Neural progenitor cell (in vitro differentiated cells): ENCODE results near the gene HRH2. TPM values are rescaled to one million over a fixed set of nuclear protein-coding genes. Genes with fewer than 3 reads are reported as not detected.

Experiments
- DNase-seq: peaks from one replicate; pipeline ENCODE4 v3.0.0-alpha.2; 2016; ENCODE audit warnings: low spot score
- H2AFZ ChIP-seq: fragments of 200-600 bp; sonication (generic); replicated peaks from 2 replicates; pipeline ENCODE4 v1.6.1; 2016; ENCODE audit warnings: antibody characterized with exemption
- H3F3A ChIP-seq: fragments of 200-600 bp; sonication (generic); 2 replicates; pipeline ENCODE4 v1.6.1; 2016; ENCODE audit warnings: antibody characterized with exemption, low read depth
- H3K27ac ChIP-seq: fragments of 200-600 bp; sonication (generic); 2 replicates; pipeline ENCODE4 v1.5.1; 2016; ENCODE audit warnings: mild to moderate bottlenecking
- H3K27me3 ChIP-seq: fragments of 200-600 bp; sonication (generic); 2 replicates; pipeline ENCODE4 v1.6.1; 2016; ENCODE audit warnings: mild to moderate bottlenecking, moderate library complexity
- H3K36me3 ChIP-seq: fragments of 200-600 bp; sonication (generic); 2 replicates; pipeline ENCODE4 v1.5.1; 2016
- H3K4me1 ChIP-seq: fragments of 200-600 bp; sonication (generic); 2 replicates; pipeline ENCODE4 v1.6.1; 2016; ENCODE audit warnings: mixed run types
- H3K4me2 ChIP-seq: fragments of 200-600 bp; sonication (generic); 2 replicates; pipeline ENCODE4 v1.6.1; 2016
- H3K4me3 ChIP-seq: fragments of 200-600 bp; sonication (generic); 2 replicates; pipeline ENCODE4 v1.5.1; 2016
- H3K79me2 ChIP-seq: fragments of 200-600 bp; sonication (generic); 2 replicates; pipeline ENCODE4 v1.6.1; 2016; ENCODE audit warnings: low read depth
- H3K9ac ChIP-seq: fragments of 200-600 bp; sonication (generic); 2 replicates; pipeline ENCODE4 v1.6.1; 2016
- H3K9me3 ChIP-seq: fragments of 200-600 bp; sonication (generic); 2 replicates; pipeline ENCODE4 v1.5.1; 2016; ENCODE audit warnings: low read depth
- H4K20me1 ChIP-seq: fragments of 200-600 bp; sonication (generic); 2 replicates; pipeline ENCODE4 v1.6.1; 2016; ENCODE audit warnings: low read depth
- H3K27ac Mint-ChIP-seq: 3 replicates; pipeline ENCODE4 v1.8.0; 2021; ENCODE audit warnings: mixed read lengths
- H3K27me3 Mint-ChIP-seq: 2 replicates; pipeline ENCODE4 v1.8.0; 2022; ENCODE audit warnings: low read depth, mild to moderate bottlenecking, inconsistent platforms, moderate library complexity, mixed read lengths; ENCODE audit not compliant: insufficient read depth
- H3K36me3 Mint-ChIP-seq: 3 replicates; pipeline ENCODE4 v1.8.0; 2021; ENCODE audit warnings: mixed read lengths
- H3K4me1 Mint-ChIP-seq: 3 replicates; pipeline ENCODE4 v1.8.0; 2021; ENCODE audit warnings: mixed read lengths
- H3K4me3 Mint-ChIP-seq: 3 replicates; pipeline ENCODE4 v1.8.0; 2021; ENCODE audit warnings: mild to moderate bottlenecking, moderate library complexity, mixed read lengths
- H3K9me3 Mint-ChIP-seq: 3 replicates; pipeline ENCODE4 v1.8.0; 2020; ENCODE audit warnings: mixed read lengths
- CTCF ChIP-seq: fragments of 200-600 bp; sonication (generic); IDR thresholded peaks from 2 replicates; pipeline ENCODE4 v1.5.1; 2017; ENCODE audit warnings: antibody characterized with exemption, mild to moderate bottlenecking
- EZH2 ChIP-seq: fragments of 200-600 bp; sonication (generic); IDR thresholded peaks from 2 replicates; pipeline ENCODE4 v1.6.1; 2017; ENCODE audit warnings: antibody characterized with exemption, mild to moderate bottlenecking, moderate library complexity
- EZH2phosphoT487 ChIP-seq: fragments of 200-600 bp; sonication (generic); IDR thresholded peaks from 2 replicates; pipeline ENCODE4 v1.6.1; 2017; ENCODE audit warnings: antibody characterized with exemption
- total RNA-seq: library from RNA; depleted of rRNA; stranded (reverse); fragments of >200 nt; gene quantifications from 2 replicates; pipeline ENCODE4 v1.2.3, GENCODE V29; 2015; ENCODE audit warnings: low replicate concordance

The HRH2 gene
- total RNA-seq, 1 donor from 2014 or later, result not detected

DNA sequence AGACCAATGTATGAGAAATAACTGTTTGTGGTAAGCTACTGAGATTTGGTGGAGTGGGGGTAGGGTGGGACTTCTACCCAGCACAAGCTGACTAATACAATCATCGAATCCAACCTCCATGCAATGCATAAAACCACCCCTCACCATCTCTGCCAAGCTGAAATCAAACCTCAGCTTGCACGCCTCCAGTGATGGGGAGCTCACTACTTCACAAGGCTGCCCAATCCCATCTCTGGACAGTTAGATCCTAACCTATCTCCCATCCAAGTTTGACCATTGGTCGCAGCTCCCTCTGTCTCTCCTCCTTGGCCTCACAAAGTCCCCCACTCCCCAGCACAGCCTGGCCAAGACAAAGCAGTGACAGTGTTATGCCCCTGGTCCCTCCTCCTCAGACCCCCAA is 47.0 kb upstream of the HRH2 start:
- Histone ChIP-seq H3K36me3 (no peaks in the 10 kb centered on the region), H3F3A (no peaks in the 10 kb centered on the region), H3K4me2 (no peak overlapping the region), H3K9me3 (no peaks in the 10 kb centered on the region), H3K27me3 (no peaks in the 10 kb centered on the region), H3K4me3 (no peak overlapping the region), H3K4me1 (no peaks in the 10 kb centered on the region), H3K9ac (no peak overlapping the region), H3K79me2 (no peaks in the 10 kb centered on the region), H4K20me1 (no peaks in the 10 kb centered on the region), H3K27ac (no peak overlapping the region), H2AFZ (no peak overlapping the region)
- Mint-ChIP-seq H3K36me3 (no peaks in the 10 kb centered on the region), H3K4me3 (peak overlapping the region; percentile 18), H3K9me3 (peaks cover 2% of the 10 kb centered on the region), H3K27ac (no peak overlapping the region), H3K27me3 (peaks cover 3% of the 10 kb centered on the region), H3K4me1 (no peaks in the 10 kb centered on the region)
- TF ChIP-seq EZH2 (no peak), EZH2phosphoT487 (no peak), CTCF (no peak)
- DNase-seq, result no peak

DNA sequence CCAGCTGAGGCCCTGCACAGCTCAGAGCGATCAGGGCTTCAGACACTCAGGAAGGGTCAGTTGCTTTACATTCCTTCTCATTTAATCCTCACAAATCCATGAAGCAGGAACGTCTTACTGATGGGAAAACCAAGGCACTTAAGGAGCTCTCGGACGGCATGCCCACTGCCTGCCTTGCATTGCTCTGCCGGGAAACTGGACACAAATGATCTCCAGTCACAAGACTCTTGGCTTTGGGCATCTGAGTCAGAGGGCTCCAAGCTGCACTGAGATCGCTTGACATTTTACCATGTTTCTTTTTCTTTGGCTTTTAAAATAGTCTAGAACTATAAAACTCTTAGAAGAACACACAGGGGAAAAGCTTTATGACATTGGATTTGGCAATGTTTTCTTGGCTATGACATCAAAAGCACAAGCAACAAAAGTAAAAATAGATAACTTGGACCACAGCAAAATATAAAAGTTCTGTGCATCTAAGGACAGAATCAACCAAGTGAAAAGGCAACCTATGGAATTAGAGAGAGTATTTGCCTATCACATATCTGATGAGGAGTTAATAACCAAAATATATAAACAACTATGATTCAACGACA is 43.6 kb upstream of the HRH2 start:
- Histone ChIP-seq H3K9me3 (no peaks in the 10 kb centered on the region), H3K9ac (no peak overlapping the region), H3F3A (no peaks in the 10 kb centered on the region), H3K27me3 (no peaks in the 10 kb centered on the region), H3K4me1 (no peaks in the 10 kb centered on the region), H3K4me3 (no peak overlapping the region), H3K36me3 (no peaks in the 10 kb centered on the region), H2AFZ (no peak overlapping the region), H3K79me2 (no peaks in the 10 kb centered on the region), H3K4me2 (no peak overlapping the region), H3K27ac (no peak overlapping the region), H4K20me1 (no peaks in the 10 kb centered on the region)
- no peak overlapping the region for H3K27ac Mint-ChIP-seq
- no peaks in the 10 kb centered on the region for H3K9me3 Mint-ChIP-seq
- DNase-seq, result peak; percentile 22
- no peak overlapping the region for H3K4me3 Mint-ChIP-seq
- H3K4me1 Mint-ChIP-seq, result no peaks in the 10 kb centered on the region
- H3K36me3 Mint-ChIP-seq, result no peaks in the 10 kb centered on the region
- H3K27me3 Mint-ChIP-seq, result peaks cover 7% of the 10 kb centered on the region
- TF ChIP-seq CTCF, result no peak
- TF ChIP-seq EZH2phosphoT487, result no peak
- TF ChIP-seq EZH2, result no peak

DNA sequence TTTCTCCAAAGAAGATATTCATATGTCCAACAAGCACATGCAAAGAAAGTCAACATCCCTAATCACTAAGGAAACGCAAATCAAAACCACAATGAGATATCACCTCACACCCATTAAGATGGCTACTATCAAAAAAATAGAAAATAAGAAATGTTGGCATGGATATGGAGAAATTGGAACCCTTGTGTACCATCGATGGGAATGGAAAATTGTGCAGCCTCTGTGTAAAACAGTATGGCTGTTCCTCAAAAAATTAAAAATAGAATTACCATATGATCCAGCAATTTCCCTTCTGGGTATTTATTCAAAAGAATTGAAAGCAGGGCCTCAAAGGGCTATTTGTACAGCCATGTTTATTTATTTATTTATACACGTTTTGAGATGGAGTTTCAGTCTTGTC is 43.0 kb upstream of the HRH2 start:
- no peak overlapping the region for H3K4me3 Mint-ChIP-seq
- H3F3A ChIP-seq, result no peaks in the 10 kb centered on the region
- H3K9me3 ChIP-seq, result no peaks in the 10 kb centered on the region
- no peaks in the 10 kb centered on the region for H3K4me1 ChIP-seq
- no peaks in the 10 kb centered on the region for H3K9me3 Mint-ChIP-seq
- no peak overlapping the region for H3K4me3 ChIP-seq
- H3K36me3 ChIP-seq, result no peaks in the 10 kb centered on the region
- H3K27ac ChIP-seq, result no peak overlapping the region
- H3K36me3 Mint-ChIP-seq, result no peaks in the 10 kb centered on the region
- TF ChIP-seq CTCF, result no peak
- TF ChIP-seq EZH2, result no peak
- TF ChIP-seq EZH2phosphoT487, result no peak
- no peaks in the 10 kb centered on the region for H3K79me2 ChIP-seq
- no peak overlapping the region for H3K4me2 ChIP-seq
- no peak overlapping the region for H3K9ac ChIP-seq
- peaks cover 7% of the 10 kb centered on the region for H3K27me3 Mint-ChIP-seq
- H2AFZ ChIP-seq, result no peak overlapping the region
- H3K27ac Mint-ChIP-seq, result no peak overlapping the region
- no peak for DNase-seq
- H3K4me1 Mint-ChIP-seq, result no peaks in the 10 kb centered on the region
- no peaks in the 10 kb centered on the region for H3K27me3 ChIP-seq
- no peaks in the 10 kb centered on the region for H4K20me1 ChIP-seq
